H1 (cell line): ENCODE results near the gene CHFR.

Experiments
- BRCA1 ChIP-seq: IDR thresholded peaks from 2 replicates; pipeline ENCODE4 v1.6.1; 2012; ENCODE audit warnings: low read depth, low read length, improper control_type of control experiment
- CBX5 ChIP-seq: fragments of 300-800, 300-1000 bp; sonication (generic); IDR thresholded peaks from 2 replicates; pipeline ENCODE4 v1.7.1; 2016; ENCODE audit warnings: antibody characterized with exemption, low read length, low read depth
- CEBPB ChIP-seq: IDR thresholded peaks from 2 replicates; pipeline ENCODE4 v1.6.1; 2012; ENCODE audit warnings: low read depth, low read length
- CTCF ChIP-seq, 3 experiments: IDR thresholded peaks; 1 replicate in 2 of 3; 2 replicates in 1 of 3; pipeline versions ENCODE4 v1.5.1 to v1.6.1; 2011; ENCODE audit warnings: low read length in 3 of 3, mild to moderate bottlenecking in 3 of 3, inconsistent platforms in 2 of 3, low read depth in 1 of 3, moderate library complexity in 1 of 3; ENCODE audit not compliant: insufficient read depth in 1 of 3; ENCODE audit errors: control extremely low read depth in 1 of 3
- EP300 ChIP-seq, 2 experiments: IDR thresholded peaks; 1 replicate in 1 of 2; 2 replicates in 1 of 2; pipeline ENCODE4 v1.6.1; 2011 to 2012; ENCODE audit warnings: low read depth in 2 of 2, low read length in 2 of 2, mild to moderate bottlenecking in 2 of 2, borderline replicate concordance in 1 of 2, inconsistent platforms in 1 of 2, moderate library complexity in 1 of 2
- NRF1 ChIP-seq: IDR thresholded peaks from 2 replicates; pipeline ENCODE4 v1.6.1; 2011; ENCODE audit warnings: mild to moderate bottlenecking, low read depth, low read length, improper control_type of control experiment
- POLR2A ChIP-seq, 2 experiments: IDR thresholded peaks; 1 replicate in 1 of 2; 2 replicates in 1 of 2; pipeline ENCODE4 v1.6.1; 2011; ENCODE audit warnings: low read depth in 2 of 2, low read length in 2 of 2, mild to moderate bottlenecking in 2 of 2; ENCODE audit errors: control extremely low read depth in 1 of 2
- POLR2AphosphoS5 ChIP-seq: IDR thresholded peaks from 2 replicates; pipeline ENCODE4 v1.6.1; 2011; ENCODE audit warnings: low read depth, low read length
- RAD21 ChIP-seq, 2 experiments: IDR thresholded peaks in 1 of 2; conservative IDR thresholded peaks in 1 of 2; 2 replicates each; pipeline ENCODE4 v1.6.1; 2011; ENCODE audit warnings: low read depth in 2 of 2, low read length in 2 of 2, improper control_type of control experiment in 1 of 2, inconsistent platforms in 1 of 2, mild to moderate bottlenecking in 1 of 2, moderate library complexity in 1 of 2
- SRF ChIP-seq: IDR thresholded peaks from 2 replicates; pipeline ENCODE4 v1.6.1; 2011; ENCODE audit warnings: mild to moderate bottlenecking, low read depth, low read length, moderate library complexity
- TAF1 ChIP-seq: IDR thresholded peaks from 2 replicates; pipeline ENCODE4 v1.6.1; 2011; ENCODE audit warnings: mild to moderate bottlenecking, low read depth, low read length
- TEAD4 ChIP-seq: IDR thresholded peaks from 2 replicates; pipeline ENCODE4 v1.6.1; 2012; ENCODE audit warnings: low read depth, low read length, inconsistent platforms, mixed read lengths
- YY1 ChIP-seq: IDR thresholded peaks from 2 replicates; pipeline ENCODE4 v1.6.1; 2011; ENCODE audit warnings: low read depth, mild to moderate bottlenecking, low read length
- TF ChIP-seq, protein P1 (sequence below): fragments of 300-600 bp; sonication (generic); IDR thresholded peaks from 2 replicates; pipeline ENCODE4 v1.7.1; 2012; ENCODE audit warnings: low read length, moderate library complexity, mild to moderate bottlenecking, inconsistent platforms; ENCODE audit not compliant: insufficient replicate concordance

GRCh38 chr12:132818562-132818961, 68.8 kb downstream of the CHFR start:
- TF ChIP-seq CTCF (IDR thresholded peaks at IDR 0.05; ENCODE audit: control extremely low read depth in 1 of 3, insufficient read depth in 1 of 3, low read depth in 1 of 3, low read length in 3 of 3) (no peak), YY1 (no peak), CBX5 (no peak), EP300 (IDR thresholded peaks at IDR 0.05; ENCODE audit: borderline replicate concordance in 1 of 2, low read depth in 2 of 2, low read length in 2 of 2) (no peak), CEBPB (no peak), POLR2AphosphoS5 (no peak), TAF1 (no peak), POLR2A (IDR thresholded peaks at IDR 0.05; ENCODE audit: control extremely low read depth in 1 of 2, low read depth in 2 of 2, low read length in 2 of 2) (no peak), BRCA1 (no peak), RAD21 (IDR thresholded peaks at IDR 0.05 in 1 of 2, conservative IDR thresholded peaks at IDR 0.05 in 1 of 2; ENCODE audit: low read depth in 2 of 2, low read length in 2 of 2) (no peak), NRF1 (no peak), SRF (no peak), TEAD4 (no peak)
- TF ChIP-seq, protein P1, sequence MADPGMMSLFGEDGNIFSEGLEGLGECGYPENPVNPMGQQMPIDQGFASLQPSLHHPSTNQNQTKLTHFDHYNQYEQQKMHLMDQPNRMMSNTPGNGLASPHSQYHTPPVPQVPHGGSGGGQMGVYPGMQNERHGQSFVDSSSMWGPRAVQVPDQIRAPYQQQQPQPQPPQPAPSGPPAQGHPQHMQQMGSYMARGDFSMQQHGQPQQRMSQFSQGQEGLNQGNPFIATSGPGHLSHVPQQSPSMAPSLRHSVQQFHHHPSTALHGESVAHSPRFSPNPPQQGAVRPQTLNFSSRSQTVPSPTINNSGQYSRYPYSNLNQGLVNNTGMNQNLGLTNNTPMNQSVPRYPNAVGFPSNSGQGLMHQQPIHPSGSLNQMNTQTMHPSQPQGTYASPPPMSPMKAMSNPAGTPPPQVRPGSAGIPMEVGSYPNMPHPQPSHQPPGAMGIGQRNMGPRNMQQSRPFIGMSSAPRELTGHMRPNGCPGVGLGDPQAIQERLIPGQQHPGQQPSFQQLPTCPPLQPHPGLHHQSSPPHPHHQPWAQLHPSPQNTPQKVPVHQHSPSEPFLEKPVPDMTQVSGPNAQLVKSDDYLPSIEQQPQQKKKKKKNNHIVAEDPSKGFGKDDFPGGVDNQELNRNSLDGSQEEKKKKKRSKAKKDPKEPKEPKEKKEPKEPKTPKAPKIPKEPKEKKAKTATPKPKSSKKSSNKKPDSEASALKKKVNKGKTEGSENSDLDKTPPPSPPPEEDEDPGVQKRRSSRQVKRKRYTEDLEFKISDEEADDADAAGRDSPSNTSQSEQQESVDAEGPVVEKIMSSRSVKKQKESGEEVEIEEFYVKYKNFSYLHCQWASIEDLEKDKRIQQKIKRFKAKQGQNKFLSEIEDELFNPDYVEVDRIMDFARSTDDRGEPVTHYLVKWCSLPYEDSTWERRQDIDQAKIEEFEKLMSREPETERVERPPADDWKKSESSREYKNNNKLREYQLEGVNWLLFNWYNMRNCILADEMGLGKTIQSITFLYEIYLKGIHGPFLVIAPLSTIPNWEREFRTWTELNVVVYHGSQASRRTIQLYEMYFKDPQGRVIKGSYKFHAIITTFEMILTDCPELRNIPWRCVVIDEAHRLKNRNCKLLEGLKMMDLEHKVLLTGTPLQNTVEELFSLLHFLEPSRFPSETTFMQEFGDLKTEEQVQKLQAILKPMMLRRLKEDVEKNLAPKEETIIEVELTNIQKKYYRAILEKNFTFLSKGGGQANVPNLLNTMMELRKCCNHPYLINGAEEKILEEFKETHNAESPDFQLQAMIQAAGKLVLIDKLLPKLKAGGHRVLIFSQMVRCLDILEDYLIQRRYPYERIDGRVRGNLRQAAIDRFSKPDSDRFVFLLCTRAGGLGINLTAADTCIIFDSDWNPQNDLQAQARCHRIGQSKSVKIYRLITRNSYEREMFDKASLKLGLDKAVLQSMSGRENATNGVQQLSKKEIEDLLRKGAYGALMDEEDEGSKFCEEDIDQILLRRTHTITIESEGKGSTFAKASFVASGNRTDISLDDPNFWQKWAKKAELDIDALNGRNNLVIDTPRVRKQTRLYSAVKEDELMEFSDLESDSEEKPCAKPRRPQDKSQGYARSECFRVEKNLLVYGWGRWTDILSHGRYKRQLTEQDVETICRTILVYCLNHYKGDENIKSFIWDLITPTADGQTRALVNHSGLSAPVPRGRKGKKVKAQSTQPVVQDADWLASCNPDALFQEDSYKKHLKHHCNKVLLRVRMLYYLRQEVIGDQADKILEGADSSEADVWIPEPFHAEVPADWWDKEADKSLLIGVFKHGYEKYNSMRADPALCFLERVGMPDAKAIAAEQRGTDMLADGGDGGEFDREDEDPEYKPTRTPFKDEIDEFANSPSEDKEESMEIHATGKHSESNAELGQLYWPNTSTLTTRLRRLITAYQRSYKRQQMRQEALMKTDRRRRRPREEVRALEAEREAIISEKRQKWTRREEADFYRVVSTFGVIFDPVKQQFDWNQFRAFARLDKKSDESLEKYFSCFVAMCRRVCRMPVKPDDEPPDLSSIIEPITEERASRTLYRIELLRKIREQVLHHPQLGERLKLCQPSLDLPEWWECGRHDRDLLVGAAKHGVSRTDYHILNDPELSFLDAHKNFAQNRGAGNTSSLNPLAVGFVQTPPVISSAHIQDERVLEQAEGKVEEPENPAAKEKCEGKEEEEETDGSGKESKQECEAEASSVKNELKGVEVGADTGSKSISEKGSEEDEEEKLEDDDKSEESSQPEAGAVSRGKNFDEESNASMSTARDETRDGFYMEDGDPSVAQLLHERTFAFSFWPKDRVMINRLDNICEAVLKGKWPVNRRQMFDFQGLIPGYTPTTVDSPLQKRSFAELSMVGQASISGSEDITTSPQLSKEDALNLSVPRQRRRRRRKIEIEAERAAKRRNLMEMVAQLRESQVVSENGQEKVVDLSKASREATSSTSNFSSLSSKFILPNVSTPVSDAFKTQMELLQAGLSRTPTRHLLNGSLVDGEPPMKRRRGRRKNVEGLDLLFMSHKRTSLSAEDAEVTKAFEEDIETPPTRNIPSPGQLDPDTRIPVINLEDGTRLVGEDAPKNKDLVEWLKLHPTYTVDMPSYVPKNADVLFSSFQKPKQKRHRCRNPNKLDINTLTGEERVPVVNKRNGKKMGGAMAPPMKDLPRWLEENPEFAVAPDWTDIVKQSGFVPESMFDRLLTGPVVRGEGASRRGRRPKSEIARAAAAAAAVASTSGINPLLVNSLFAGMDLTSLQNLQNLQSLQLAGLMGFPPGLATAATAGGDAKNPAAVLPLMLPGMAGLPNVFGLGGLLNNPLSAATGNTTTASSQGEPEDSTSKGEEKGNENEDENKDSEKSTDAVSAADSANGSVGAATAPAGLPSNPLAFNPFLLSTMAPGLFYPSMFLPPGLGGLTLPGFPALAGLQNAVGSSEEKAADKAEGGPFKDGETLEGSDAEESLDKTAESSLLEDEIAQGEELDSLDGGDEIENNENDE = no peak
